HG02852 (cell line): Measurements from ENCODE around the gene ROPN1B.

Experiments used
- ATAC-seq: cut with Tn5 transposase; IDR thresholded peaks from one replicate; pipeline ENCODE4 v1.9.1; 2021; ENCODE audit warnings: mild to moderate bottlenecking, moderate library complexity; ENCODE audit not compliant: unreplicated experiment

The ROPN1B gene

DNA sequence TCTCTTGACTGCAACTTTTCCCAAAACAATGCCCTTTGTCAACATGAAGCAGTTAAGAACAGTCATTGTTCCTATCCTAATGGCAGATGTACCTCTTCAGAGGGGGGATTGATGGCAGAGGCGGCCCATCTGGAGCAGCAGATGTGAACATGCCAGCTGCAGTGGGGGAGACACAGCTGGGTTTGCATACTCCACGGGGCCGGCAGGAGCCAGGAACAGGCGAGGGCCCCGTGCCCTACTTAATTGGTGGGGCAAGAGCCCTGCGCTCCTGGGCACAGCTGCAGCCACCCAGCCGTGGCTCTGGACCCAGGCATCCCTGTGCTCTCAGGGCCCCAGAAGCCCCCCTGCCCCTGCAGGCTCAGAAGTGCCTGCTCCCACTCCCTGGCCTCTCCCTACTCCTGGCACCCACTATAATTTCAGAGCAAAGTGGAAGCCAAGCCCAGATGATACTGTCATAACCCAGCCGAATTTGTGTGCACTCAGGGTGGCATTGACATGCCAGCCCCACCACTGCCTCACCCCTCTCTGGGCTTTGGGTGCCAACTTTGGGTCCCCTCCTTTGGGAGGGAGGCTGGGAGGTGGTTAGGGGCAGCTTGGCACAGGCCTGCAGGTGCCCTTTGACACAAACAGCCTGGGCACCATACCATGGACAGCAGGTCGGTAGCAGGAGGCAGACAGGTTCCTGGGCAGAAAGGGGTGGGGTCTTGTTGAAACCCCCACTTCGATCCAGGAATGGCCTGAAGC, 34.6 kb downstream of the ROPN1B start:
- no peak for ATAC-seq

DNA sequence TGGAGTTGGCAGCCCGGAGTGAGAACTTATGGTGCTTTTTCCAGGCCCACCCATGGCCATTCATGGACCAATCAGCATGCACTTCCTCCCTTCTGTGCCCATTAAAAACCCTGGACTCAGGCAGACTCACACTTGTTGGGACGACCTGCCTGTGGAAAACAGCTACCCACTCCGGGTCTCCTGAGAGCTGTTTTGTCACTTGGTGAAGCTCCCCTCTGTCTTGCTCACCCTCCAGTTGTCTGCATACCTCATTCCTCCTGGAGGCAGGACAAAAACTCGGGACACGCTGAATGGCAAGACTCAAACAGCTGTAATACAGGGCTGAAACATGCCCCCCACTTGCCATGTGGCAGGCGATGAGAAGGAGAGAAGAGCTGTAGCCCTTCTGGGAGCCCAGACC, 35.2 kb downstream of the ROPN1B start:
- no peak for ATAC-seq

DNA sequence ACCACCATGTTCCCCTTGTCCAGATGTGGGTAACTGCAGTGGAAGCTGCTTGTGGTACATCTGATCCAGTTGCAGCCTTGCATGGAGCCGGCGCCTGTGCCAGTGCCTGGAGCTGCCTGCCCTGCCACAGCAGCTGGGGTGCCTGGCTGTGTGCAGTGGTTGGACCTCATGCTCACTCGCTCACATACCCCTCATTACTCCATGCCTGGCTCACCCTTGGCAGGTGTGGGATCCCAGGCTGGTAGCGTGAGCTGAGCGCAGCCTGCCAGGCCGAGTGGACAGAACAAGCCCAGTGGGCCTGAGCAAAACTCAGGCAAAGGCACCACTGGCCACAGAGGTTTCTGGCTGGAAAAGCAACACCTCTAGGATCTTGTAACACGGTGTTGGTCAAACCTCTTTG, 35.7 kb downstream of the ROPN1B start:
- no peak for ATAC-seq

DNA sequence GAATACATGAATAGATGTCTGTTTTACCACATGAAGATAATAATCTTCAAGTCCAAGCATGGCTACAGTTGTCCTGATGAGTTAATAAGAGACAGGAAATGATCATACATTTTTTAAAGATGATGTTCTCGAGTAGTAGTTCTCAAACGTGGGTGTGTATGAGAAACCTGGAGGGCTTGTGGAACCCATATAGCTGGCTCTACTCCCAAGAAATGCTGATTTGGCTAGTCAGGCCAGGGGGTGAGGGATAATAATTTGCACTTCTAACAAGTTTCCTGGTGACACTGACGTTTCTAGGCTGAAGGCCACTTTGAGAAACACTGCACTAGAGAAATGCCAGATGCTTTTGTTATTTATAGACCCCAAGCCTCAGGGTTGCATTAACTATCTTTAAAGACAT, 37.0 kb downstream of the ROPN1B start:
- no peak for ATAC-seq

DNA sequence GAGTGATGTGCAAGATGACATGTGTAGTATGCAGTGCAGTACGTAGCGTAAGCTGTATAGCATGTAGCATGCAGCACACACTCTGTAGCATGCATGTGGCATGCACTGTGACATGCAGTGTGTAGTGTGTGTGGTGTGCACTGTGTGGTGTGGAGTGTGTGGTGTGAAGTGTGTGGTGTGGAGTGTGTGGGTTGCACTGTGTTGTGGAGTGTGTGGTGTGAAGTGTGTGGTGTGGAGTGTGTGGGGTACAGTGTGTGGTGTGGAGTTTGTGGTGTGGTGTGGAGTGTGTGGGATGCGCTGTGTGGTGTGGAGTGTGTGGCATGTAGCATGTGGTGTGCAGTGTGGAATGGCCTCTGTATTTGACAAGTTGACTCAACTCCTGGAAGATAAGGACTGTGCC, 39.2 kb downstream of the ROPN1B start:
- no peak for ATAC-seq

DNA sequence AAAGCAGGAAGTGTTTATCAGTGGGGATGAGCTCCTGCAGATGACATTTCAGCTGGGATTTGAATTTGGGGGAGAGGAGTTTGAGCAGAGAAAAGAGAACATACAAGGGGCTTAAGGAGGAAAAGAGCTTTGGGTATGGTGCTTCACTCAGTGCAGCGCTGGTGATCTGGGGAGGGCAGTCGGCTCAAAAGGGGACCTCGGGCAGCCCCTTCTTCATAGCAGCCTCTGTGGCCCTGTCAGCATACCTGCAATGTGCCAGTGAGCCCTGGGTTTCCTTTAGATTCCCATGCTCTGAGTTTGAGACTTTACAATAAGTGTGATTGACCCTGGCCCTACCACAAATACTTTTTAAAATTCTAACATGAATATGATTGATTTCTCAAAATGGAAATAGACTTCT, 40.2 kb downstream of the ROPN1B start:
- ATAC-seq = no peak

DNA sequence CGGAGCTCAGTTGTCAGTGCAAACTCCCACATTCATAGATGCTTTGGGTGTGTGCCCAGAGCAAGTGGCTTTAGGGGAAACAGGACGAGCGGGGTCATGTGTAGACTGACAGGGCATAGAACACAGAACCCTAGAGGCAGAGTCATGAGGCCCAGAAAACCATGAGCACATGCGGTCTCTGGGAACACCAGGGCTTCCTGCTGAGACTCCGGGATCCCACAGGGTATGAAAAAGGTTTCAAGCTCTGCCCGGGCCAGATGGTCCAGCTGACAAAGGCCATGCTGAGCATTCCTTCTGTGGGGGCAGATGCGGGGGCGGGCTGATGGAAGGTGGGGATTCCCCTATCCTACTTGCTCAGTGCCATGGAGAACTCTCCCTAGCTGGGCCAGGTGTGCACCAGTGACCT, 44.8 kb downstream of the ROPN1B start:
- ATAC-seq = no peak

DNA sequence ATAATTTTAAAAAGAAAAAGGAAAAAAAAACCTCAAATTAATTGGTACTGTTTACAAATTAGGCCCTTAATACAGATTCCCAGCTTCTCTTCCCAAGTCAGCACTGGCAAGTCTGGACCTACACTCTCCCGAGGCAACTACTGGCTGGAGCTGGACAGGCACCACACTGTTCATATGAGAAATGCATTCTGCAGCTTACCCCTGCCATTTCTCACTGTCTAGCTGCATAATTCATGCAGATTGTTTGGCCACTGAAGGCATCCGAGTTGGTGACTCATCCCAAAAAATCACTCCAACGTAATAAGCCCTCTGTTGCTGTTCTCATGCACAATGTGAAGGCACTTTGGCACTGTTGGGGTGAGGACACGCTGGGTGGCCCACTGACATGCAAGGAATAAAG, 45.3 kb downstream of the ROPN1B start:
- no peak for ATAC-seq

DNA sequence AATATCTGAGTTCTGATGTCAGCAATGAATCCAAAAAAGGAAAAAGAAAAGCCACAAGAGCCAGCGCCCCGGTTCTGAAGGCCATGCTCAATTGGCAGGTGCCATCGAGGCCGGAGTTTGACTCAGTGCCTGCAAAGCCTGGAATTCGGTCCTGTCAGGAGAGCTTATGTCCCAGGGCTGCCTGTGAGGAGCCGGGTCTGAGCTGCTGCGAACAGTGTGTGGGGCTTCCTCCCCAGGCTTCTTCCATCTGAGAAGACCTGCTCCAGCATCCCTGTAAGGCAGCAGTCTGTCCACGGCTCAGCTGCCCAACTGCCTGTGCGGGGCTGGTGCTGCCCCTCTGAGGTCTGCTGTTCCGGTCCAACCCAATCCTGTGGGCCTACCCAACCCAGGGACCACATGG, 46.1 kb downstream of the ROPN1B start:
- no peak for ATAC-seq

DNA sequence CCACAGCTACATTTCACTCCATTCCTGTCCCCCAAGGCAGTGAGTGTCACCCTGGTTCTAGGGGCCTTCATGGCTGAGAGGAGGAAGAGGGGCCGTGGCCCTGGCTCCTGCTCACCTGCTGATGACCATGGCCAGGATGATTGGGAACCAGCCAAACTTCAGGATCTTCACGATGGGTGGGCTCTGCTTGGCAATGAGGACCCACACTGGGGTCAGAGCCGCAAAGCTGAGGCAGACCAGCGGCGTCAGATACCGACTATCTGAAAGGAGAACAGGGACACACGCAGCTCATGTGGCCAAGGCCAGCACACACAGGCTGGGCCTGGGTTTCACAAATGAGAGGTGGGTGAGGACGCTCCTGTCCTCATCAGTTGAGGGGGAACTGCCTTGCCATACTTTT, 47.6 kb downstream of the ROPN1B start:
- no peak for ATAC-seq

DNA sequence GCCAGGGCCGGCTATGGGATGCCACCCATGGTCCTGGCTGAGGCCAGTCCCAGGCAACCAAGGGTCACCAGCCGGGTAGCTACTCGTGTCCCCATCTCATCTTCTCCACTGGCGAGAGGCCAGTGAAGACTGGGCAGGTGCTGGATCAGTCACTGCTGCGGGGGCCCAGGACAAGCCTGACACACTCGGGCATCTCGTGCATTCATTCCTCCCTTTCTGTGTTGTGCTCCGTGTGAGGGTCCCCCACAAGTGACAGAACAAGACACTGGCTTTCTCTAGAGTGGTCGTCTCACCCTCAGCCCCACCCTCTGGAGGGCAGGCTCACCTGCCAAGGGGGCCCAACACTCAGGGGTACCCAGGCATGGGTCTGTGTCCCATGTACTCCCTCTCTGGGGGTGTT, 48.4 kb downstream of the ROPN1B start:
- no peak for ATAC-seq

DNA sequence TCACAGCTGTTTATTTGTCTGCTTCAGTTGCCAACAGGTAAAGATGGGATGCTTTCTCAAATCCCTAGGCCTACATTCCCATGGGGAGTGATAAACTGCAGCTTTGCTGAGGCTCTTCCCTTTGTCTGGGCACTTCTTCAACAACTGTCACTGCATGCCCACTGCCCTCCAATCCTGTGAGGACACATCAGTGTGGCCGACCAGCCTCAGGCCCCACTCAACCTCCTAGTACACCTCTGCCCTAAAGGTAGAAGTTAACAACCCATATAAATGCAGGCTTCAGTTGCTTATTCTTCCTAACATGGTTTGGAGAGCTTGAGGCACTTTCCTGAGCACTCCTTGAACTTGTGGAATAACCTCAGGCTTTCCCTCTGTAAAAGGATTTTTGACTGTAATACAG, 49.6 kb downstream of the ROPN1B start:
- ATAC-seq = no peak

DNA sequence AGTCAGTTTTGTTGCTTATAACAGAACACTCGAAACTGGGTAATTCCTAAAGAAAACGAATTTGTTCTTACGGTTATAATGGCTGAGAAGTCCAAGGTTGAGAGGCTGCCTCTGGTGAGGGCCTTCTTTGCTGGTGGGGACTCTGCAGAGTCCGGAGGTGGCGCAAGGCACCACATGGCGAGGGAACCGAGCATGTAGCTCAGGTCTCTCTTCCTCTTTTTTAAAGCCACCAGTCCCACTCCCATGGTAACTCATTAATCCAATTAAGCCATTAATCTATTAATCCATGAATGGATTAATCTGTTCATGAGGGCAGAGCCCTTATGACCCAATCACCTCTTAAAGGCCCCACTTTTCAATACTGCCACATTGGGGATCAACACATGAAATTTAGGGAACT, 50.0 kb downstream of the ROPN1B start:
- ATAC-seq = no peak

DNA sequence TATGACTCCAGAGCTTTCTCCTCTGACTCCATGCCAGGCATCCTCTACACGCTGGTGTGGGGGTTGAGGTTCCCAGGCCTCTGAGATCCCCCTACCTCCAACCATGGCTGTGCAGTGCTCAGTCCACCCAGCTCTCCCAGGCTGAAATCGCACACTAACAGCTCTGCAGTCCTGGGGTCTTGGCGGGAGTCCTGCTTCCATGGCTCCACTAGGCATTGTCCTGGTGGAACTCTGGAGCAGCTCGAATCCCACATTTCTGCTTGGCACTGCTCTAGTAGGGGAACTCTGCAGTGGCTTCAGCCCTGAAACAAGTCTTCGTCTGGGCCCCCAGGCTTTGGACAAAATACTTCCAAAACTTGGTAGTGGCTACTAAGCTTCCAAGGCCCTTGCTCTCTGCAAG, 50.7 kb downstream of the ROPN1B start:
- ATAC-seq = no peak

DNA sequence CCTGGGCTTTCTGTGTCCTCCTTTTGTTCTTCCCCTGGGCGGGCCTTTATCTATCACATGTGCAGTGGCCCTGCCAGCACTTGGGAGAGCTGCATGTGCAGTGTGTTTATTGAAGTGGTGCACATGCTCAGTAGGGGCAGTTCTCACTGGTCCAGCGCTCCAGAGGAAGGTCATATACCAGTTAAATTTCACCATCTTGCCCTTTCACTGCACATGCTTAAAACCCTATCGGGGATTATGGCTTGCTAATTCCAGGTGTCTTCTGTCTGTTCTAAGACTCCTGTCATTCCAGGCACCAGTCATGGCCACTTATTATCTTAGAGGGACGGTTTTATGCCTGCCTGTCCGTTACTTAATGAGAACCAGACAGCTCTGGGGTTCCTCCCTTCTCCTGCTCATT, 52.2 kb downstream of the ROPN1B start:
- no peak for ATAC-seq

DNA sequence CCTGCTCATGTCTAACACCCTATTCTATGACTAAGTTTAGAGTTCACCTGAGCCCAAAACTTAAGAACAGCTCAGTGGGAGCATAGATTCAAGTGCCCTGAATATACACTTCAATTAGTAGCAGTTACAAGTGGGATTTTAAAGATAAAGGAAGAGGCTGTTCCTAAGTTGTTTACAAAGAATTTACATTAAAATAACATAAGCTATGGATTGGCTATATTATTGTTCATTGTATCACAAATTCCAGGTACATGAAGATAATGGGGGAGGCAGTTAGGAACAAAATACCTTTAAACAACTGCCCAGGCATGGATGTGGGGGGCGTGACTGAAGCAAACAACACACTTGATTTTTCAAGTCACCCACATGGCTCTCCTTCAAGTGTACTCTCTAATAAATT, 52.7 kb downstream of the ROPN1B start:
- no peak for ATAC-seq

DNA sequence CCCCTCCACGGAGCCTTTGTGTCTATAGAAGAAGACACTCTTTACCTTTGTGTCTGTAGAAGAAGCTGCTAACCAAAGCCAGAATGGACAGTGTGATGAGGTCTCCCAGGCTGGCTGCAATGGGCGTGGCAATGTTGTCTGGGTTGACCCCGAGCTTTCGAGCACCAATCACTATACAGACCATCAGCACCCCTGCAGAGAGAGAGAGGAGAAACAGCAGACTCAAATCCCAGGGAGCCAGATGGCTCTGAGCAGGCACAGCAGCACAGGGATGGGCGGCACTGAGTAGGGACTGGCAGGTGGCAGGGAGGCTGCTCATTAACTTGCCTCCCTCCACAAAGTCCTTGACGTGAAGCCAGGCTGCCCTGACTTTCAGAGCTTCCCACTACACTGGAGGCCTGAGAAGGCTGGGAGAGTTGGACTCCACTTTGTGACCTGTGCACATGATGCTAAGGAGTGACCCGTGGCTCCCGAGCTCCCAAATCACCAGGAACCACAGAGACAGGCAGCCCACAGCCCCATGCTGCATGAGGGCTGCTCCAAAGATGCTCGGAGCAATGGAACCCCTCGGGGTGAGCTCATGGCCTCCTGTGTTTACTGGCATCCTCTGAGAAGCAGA, 53.9 kb downstream of the ROPN1B start:
- ATAC-seq = no peak

DNA sequence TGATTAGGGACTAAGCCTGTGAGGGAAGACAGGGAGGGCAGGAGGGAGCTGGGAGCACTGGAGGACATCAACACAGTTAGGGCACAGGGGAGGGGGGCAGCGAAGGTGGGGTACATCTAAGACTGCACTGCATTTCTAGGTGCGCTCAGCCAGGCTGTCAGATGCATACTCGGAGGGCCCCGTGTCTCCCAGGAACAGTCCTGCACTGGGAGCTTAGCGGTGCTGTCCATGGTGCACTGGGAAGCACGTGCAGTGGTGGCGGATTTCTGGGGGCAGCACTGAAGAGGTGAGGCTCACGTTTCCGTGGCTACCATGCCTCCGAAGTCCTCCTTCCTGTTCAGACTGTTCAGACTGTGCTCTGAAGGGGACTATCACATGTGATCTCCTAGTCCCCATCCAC, 54.4 kb downstream of the ROPN1B start:
- ATAC-seq = no peak

DNA sequence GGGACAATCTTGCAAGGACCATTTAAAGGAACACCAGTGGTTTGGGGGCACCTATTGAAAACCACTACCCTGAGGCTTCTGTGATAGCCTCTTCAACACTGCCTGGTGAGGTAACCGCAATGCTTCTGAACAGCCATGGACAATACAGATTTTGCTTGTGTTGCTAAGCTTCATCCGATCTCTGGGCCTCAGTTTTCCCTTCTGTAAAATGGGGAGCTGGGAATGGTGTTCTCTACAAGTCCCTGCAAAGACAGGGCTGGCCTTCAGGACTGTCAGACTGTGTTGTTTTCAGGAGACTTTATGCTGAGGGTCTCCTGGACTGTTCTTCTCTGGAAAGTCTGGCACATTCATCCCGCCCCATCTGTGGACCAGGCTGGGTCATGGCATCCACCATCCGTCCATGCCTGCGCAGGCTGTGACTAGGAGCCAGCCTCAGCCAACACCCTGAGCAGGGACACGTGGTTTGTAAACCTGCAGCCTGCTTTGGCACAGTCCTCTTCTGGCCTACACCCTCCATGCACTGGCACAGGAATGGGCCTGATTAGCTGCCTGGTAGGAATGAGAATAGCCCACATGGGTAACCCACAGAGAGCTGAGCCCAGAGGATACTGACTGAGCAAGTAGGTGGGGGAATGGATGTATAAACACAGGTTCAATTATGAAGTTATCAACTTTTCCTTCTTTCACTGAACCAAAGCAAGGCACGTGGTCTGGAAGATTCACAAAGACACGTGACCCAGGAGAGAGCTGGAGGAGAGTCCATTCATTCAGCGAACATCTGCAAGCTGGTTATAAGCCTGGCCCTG, 55.3 kb downstream of the ROPN1B start:
- no peak for ATAC-seq

DNA sequence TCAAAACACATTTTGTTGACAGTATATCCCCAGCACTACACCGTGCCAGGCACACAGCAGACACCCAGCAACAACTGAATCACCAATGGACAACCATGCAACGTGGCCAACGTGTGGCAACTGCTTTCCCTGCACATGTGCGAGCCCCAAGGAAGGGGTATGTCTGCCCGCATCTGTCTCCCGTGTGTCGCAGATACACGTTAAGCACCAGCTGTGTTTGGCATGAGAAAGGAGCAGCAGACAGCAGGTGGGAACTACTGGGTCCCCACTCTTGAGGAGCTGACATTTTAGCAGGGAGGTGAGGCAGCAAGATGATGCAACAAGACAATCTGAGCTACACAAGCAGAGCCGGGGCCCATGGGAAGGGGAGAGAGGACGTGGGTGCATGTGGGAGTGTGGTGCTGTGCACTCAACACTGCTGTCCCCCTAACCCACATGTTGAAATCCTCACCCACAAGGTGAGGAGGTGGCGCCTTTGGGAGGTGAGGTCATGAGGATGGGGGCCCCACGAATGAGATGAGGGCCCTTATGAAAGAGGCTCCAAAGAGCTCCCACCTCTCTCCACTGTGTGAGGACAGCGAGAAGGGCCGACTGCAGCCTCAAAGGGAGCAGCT, 56.2 kb downstream of the ROPN1B start:
- no peak for ATAC-seq

DNA sequence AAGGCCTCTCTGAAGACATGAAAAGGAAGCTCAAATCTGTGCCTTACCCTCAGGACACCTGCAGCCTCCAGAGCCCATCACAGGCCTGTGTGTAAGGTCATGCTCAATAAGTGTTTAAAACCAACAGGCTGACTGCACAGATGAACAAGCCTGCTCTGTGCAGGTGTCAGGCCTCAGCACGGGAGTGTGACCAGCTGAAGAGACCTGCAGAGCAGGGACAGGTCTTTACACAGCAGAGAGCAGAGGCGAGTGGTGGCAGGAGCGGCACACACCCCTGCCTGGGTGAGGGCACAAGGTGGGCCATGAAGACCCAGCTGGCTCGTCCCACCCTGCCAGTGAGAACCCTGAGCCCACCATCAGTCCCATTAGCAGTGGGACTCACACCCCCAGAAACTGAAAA, 56.9 kb downstream of the ROPN1B start:
- no peak for ATAC-seq

DNA sequence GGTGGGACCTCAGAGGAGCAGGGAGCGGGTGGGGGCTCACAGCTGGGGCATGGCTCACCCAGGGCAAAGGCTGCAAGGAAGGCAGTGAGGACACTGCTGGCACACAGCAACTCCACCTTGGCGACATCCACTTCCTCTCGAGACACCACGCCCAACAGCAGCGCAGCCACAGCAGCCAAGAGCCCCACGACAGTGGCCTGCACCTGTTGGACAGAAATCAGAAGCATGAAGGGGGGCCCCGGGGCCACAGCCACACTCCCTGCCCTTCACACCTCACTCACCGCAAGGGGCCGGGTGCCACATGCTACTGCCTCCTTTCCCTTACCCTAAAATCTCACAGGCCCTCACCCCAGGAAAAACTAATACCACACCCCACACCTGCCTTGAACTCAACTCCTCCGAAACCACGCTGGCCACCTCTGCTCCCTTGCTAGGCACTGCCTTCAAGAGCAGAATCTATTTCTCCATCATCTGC, 57.3 kb downstream of the ROPN1B start:
- ATAC-seq = no peak
